NCI-H2196 treated with DMSO at 0.1 percent for 48 hours (cell line): ENCODE data around the gene STKLD1.

ENCODE experiments used
- DNase-seq: peaks from one replicate; lab custom pipeline; 2025; ENCODE audit not compliant: unreplicated experiment; lab: John Stamatoyannopoulos, UW

The STKLD1 gene

DNA sequence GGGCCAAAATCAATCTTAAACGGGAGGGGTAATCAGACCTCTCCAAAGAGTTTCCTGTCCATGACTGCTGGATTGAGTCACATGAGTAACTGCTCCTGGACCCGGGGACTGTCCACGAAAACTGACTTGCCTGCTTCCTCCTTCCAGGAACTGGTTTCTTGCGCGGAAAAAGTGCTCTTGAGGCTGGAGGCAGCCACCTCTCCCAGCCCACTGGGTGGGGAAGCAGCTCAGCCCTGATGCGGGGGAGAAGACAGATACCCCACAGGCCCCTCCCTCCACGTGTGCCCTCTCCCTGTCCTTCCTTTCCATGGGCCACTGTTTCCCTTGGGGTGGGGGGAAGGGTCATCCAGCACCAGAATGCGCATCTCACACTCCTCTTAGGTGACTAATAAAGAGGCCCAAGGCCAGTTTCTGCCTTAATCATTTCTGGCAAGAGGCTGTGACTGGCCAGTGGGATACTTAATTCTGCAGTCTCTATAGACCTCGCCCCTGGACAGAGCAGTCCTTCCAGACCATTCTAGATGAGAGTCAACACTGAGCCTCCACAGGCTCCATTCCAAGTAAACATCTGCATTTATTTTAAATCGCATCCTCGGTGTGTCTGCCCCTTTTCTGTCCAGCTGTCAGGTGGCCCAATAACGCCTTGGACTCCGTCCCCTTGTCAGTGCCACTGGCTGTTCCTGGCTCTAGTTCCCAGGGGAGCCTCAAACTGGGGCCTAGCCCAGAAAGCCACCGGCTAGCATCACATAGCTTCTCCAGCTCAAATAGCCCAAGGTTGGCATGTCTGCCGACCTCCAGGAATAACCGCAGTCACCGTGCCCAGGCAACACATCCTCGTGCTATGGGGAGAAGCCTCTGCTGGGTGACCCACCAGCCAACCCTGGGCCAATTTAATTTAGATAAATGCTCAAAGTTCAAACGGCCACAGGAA, 29.6 kb downstream of the STKLD1 start:
- DNase-seq = no peak

DNA sequence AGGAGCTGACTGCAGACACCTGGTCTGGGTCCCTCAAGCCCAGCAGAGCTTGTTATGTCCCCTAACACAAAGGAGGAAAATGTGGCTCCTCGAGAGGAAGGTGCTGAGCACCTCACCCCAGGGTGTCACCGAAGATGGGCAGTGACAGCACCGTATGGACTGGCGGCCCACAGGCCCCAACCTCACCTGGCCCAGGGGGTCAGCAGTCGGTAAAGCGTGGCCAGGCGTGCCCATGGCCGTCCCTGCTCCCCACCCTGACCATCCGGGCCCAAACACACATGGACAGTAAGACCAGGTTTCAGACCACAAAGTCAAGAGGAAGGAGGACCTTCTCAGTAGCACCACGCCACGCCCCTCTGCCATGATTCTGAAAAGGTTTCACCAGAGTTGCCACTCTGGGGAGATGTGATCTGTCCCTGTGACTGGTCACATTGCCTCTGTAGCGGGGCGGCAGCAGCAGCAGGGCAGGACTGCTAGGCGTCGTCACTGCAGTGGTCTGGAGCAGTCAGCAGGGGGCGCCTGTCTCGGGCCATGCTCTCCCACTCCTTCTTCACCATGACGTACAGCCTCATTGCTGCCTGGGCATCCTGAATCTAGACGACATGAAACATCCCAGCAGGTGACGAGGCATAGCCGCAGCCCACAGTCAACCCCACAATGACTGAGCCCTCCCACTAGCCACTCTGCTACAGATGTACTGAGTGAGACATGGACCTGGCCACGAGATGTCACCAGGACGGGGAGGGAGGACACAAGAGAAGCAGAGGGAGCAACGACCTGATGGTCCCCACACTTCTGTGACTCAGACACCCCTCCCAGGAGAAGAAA, 30.5 kb downstream of the STKLD1 start:
- peak; percentile 68 for DNase-seq

DNA sequence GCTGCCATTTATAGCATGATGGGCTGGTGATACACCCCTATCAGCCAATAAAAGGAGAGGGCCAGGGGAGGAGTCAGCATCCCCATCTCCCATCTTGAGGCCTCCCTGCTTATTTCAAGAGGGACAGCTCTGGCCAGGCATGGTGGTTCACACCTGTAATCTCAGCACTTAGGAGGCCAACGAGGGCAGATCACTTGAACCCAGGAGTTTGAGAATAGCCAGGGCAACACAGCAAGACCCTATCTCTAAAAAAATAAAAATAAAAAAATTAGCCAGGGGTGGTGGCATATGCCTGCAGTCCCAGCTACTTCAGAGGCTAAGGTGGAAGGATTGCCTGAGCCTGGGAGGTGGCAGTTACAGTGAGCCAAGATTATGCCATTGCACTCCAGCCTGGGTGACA, 31.9 kb downstream of the STKLD1 start:
- DNase-seq = no peak

DNA sequence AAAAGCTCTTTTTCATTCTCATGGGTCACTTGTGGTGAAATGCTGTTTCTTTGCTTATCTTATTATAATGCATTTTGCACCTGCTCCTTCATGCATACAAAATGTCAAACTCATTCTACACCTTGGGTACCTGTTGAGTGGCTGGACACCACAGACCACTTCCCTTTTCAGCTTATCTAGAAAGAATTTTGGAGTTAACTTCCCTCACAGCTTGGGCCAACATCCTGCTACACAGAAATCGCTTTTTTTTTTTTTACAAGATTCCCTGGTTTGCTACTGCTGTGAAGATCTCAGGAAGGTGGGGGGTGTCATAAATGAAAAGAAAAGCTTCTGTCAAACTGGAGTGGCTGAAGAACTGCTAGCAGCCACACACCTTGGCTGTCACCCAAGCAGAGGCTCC, 39.0 kb downstream of the STKLD1 start:
- DNase-seq = no peak

DNA sequence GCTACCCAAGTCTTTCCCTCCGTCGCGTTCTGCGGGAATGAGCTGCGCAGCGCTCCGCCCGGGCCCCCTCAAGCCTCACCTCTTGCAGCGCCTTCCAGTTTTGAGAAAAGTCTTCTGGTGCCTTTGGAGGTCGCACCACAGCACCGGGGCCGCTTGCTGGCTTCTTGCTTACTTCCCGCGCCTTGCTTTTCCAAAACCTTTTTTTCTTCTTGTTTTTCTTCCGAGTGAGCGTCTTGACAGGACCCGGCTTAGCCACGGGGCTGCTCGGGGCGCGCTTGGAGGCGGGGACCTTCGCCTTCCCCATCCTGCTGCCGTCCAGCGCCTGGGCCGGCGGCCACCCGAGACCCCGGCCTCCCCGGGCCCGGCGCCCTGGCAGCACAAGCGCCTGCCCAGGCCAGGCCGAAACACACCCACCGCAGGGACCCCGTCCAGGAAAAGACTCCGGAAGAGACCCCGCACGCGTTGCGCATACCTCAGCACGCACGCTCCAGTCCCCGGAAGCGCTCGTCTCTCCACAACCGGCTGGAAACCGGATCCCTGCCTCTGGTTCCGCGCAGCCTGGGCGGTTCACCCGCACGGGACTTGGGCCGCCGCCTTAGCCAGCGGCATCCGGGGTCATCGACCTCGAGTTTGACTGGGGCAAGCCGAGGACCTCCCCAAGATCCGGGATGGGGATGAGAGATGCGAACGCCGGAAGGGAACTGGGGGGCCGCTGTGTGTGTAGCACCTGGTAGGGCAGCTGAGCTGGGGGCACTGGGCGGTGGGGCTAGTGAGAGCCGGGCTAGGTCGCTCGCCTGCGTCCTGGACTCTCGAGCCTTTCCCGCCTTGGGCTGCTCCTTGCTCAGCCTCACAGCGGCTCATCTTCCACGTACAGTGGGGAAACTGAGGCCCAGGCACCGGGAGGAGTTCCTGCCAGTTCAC, 41.6 kb downstream of the STKLD1 start, which contains the start of gene REXO4:
Gene REXO4 (minus strand): TSS at position 470 of the 921 bp plus-strand sequence. CDS start 166 bp downstream, at position 304.
- DNase-seq = peak; percentile 70

DNA sequence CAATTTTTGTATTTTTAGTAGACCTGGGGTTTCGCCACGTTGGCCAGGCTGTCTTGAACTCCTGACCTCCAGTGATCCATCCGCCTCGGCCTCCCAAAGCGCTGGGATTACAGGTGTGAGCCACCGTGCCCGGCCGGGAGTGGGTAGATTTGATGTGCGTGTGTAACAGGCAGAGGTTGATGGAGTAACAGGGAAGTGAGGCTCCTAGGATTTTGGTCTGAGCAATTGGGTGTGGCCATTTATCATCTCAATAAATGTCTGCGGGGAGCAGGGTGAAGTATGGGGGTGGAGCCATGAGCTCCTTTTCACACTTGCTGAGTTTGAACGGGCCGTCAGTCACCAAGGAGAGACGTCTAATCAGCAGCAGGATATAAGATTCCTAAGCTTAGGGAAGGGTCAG, 42.8 kb downstream of the STKLD1 start:
- no peak for DNase-seq

DNA sequence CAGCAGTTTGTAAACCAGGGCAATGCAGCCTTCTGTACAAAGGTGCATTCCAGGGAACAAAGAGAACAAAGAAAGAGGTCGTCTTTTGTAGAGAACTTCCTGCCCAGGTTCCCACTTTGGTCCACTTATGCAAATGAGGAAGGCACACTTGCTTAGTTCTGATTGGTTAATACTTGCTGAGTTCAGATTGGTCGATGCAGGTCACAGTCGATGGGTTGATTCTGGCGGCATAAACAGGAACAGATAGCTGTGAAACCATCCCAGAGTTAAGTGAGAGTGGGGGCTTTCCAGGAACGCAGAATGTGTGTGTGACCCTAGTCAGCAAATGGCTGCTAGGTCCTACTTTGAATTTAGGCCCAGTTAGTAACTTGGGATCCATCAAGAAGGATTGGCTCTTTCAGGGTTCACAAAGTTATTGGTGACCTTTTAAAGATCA, 44.2 kb downstream of the STKLD1 start:
- no peak for DNase-seq

DNA sequence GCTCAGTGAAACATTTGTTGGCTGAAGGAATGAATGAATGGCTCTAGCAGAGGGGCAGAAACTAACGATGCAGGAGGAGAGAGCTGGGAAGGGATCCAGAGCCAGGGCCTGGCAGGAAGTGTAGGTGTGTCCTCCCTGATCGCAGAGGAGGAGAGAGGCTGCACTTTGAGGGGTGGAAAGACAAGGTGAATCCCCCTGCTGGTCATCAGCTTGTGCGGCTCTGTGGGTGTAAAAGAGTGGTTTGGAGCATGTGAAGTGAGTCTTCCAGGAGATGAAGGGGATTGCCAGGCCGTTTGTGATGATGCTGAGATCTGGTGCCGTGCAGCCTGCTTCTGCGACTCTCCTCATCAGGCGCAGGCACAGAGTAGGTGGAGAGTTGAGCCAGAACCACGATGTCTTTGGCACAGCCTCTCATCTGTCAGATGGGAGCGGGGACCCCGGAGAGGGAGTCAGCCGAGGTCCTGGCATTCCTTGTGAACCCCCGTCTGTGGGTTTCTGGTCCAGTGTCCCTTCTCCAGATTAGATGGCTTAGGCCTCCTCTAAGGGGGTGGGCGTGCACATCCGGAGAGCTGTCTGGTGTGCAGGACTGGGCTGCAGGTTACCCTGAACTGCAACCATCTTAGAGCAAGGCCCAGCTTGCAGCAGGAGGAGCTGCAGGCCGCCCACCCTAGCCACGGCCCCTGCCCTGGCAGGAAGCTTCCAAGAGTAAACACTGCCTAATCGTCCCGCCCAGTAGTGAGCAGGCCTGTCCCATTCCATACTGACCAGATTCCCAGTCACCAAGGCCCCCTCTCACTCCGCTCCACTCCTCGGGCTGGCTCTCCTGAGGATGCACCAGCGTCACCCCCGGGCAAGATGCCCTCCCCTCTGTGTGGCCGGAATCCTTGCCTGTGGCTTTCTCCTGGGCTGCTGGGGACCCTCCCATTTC, 45.7 kb downstream of the STKLD1 start, which contains the start of gene ADAMTS13:
Gene ADAMTS13 (plus strand): TSS at position 753 of the 928 bp plus-strand sequence. CDS start 77 bp downstream, at position 830.
- DNase-seq = no peak

DNA sequence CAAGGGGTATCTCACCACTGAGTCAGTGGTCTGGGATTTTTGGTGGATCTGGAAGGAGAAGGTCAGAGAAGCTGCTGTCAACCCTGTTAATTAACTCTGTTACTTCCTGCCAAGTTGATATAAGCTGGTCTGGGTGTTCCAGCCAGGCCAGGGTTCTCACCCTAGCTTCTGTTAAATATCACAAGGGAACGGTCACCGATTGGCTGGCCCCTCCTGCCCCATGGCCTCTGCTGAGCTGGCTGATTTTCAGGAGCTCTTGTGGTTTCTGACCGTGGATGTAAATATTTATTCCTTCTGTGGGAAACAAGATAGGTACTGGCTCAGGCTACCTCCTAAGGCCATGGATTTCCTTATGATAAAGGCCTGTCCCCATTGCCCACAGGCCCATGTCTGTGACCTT, 47.0 kb downstream of the STKLD1 start:
- DNase-seq = no peak

DNA sequence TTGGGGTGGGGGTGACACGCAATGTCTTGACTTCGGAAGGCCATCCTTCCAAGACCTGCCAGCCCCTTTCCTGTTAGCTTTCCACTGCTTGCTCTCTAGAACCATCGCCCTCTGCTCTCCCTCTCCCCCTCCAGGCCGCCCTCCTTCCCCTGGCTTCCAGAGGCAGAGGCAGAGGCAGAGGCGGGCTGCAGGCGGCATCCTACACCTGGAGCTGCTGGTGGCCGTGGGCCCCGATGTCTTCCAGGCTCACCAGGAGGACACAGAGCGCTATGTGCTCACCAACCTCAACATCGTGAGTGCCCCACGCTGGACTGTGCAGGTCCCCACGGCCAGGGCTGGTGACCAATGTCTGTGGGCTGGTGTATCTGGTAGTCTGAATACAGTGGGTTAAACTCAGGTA, 48.0 kb downstream of the STKLD1 start:
- no peak for DNase-seq

DNA sequence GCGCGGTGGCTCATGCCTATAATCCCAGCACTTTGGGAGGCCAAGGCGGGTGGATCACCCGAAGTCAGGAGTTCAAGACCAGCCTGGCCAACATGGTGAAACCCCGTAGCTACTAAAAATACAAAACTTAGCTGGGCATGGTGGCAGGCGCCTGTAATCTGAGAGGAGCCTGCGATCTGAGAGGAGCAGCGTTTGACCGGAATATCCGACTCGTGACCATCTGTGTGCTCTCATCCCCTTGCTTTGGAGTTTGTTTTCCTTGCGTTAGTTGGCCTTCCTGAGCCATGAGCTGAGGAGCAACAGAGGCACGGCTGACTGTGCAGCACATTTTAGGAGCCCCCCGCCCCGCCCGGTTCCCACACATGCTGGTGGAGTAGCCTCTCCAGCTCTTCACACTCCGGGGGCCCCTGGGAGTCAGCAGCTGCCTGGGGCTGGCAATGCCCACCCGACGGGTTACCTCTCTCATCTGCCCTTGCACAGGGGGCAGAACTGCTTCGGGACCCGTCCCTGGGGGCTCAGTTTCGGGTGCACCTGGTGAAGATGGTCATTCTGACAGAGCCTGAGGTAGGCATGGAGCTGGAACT, 49.0 kb downstream of the STKLD1 start:
- no peak for DNase-seq

DNA sequence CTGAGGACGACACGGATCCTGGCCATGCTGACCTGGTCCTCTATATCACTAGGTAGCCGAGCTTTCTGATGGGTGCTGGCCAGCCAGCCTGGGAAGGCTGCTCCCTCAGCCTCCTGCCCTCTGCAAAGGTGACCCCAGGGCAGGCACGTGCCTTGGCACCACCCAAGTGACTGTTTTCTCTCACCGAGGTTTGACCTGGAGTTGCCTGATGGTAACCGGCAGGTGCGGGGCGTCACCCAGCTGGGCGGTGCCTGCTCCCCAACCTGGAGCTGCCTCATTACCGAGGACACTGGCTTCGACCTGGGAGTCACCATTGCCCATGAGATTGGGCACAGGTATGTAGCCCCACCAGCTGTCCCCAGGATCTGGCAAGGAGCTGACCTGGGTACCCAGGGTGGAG, 49.8 kb downstream of the STKLD1 start:
- DNase-seq = no peak

DNA sequence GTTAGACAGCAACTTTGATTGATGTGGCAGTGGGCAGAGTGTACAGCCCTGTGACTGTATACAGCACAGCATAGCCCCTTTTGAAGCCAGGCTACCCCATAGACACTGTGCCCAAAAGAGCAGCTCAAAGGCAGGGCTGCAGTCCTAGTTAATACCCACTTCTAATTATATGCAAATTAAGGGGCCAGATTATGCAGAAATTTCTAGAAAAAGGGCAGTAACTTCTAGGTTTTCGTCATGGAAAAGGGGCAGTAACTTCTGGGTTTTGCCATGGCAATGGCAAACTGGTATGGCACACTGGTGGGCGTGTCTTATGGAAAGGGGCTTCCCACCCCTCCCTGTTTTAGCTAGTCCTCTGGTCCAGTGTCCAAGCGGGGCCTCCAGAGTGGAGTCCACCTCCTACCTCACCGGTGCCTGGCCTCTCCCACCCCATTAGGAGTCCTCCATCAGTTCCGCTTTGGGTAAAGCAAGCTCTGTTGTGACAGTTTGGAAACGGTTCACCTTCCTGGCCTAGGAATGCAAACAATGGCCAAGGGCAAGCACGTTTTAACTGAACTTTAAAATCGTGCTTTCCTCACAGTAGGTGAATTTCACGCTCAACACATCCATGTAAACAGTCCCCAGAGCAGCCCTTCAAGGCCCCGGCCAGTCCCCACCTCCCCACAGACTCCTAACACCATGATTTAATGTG, 51.6 kb downstream of the STKLD1 start:
- no peak for DNase-seq

DNA sequence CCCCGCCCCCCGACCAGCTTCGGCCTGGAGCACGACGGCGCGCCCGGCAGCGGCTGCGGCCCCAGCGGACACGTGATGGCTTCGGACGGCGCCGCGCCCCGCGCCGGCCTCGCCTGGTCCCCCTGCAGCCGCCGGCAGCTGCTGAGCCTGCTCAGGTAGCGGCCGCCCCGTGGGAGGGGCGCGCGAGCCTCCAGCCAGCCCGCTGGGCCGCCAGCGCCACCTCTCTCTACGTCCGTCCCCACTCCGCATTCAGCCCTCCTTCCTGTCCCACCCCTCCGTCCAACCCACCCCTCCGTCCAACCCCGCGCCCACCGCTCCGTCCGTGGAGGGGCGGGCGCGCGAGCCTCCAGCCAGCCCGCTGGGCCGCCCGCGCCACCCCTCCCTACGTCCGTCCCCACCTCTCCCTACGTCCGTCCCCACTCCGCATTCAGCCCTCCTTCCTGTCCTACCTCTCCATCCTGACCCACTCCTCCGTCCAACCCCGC, 52.5 kb downstream of the STKLD1 start:
- DNase-seq = peak; percentile 12

DNA sequence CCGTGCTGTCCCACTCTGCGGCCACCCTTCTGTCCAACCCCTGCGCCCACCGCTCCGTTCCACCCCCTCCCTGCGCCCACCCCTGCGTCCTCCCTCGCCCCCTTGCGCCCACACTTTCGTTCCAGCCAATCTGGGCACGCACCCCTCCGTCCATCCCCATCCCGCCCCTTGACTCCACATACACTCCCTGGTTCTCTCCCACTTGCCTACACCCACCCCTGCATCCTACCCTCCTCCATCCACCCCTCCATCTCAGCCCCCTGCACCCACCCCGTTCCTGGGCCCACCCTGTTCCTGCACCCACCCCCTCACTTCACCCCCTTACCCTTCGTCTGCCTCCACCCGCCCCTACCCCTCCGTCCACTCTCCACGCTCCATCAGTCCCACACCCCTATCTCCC, 53.0 kb downstream of the STKLD1 start:
- no peak for DNase-seq

DNA sequence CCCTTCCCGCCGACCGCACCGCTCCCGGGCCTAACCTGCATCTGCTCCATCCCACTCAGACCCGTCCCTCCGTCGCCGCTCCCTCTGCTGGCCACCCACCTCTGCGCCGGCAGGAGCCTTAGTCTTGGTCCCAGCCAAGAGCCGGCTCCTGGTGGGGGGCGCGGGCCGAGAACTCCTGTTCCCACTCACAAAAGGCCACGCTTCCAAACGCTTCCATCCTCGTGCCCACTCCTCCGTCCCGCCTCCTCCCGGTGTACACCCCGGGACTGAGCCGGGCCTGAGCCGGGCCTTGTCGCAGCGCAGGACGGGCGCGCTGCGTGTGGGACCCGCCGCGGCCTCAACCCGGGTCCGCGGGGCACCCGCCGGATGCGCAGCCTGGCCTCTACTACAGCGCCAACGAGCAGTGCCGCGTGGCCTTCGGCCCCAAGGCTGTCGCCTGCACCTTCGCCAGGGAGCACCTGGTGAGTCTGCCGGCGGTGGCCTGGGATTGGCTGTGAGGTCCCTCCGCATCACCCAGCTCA, 53.5 kb downstream of the STKLD1 start:
- DNase-seq = no peak

DNA sequence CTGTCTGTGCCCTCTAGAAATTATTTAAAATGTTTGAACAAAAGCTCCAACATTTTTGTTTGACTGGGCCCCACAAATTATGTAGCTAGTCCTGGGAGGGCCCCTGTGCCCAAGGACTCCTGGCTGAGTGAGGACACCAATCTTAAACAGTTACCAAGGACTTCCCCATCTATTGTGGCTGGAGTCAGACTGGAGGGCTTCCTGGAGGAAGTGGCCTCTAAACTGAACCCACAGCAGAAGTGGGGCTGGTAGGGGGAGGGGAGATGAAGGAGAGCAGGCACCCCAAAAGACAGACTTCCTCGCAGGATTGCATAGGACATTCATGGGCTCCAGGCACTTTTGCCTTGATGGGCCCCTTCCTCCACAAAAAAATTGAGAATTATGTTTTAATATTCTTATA, 54.1 kb downstream of the STKLD1 start:
- DNase-seq = no peak

DNA sequence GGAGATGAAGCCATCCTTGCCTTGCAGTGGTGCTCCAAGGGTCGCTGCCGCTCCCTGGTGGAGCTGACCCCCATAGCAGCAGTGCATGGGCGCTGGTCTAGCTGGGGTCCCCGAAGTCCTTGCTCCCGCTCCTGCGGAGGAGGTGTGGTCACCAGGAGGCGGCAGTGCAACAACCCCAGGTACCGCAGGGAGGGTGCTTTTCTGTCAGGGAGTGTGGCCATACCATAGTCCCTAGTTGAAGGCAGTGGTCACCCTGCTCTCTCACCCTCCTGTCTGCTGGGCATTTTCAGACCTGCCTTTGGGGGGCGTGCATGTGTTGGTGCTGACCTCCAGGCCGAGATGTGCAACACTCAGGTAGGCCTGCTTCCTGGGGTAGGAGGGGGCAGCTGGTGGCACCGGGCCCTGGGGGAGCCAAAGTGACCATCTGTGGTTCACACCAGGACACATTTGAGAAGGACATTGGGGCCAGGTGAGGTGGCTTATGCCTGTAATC, 57.2 kb downstream of the STKLD1 start:
- no peak for DNase-seq
